Stimulated activated naive CD4-positive, alpha-beta T cell (primary cell): ENCODE results near the gene ADD1.
A peak's percentile ranks its signal among the peaks of the same experiment; 100 is the strongest.
"Not testable (repeated sequence)": the region's sequence is repeated elsewhere in the genome, so short reads cannot be mapped to it uniquely, and the experiment has no call there.

Experiments used
- DNase-seq, 6 experiments: peaks; one replicate each; lab custom pipeline; 2025; lab: John Stamatoyannopoulos, UW

ADD1 gene

GRCh38 chr4:2934077-2934812, 90.6 kb downstream of the ADD1 start:
- DNase-seq: peak; percentile 19 to 73 (median 66)

GRCh38 chr4:2934813-2935761, 91.4 kb downstream of the ADD1 start:
- DNase-seq: peak; percentile 86 to 96 (median 94)

GRCh38 chr4:2935762-2936743, 92.4 kb downstream of the ADD1 start:
- DNase-seq: no peak

- DNase-seq: no peak
Measured at GRCh38 chr4:2936773-2937145, 93.1 kb downstream of the ADD1 start.

GRCh38 chr4:2937146-2937857, 93.7 kb downstream of the ADD1 start:
- DNase-seq: no peak

GRCh38 chr4:2937986-2938385, 94.3 kb downstream of the ADD1 start:
- DNase-seq: no peak

- DNase-seq: not testable (repeated sequence)
Measured at GRCh38 chr4:2938411-2938810, 94.8 kb downstream of the ADD1 start.

GRCh38 chr4:2938906-2939305, 95.3 kb downstream of the ADD1 start:
- DNase-seq: no peak

- DNase-seq: no peak
Measured at GRCh38 chr4:2939383-2940243, 96.0 kb downstream of the ADD1 start.

GRCh38 chr4:2940267-2941137, 96.9 kb downstream of the ADD1 start:
- DNase-seq: no peak

- DNase-seq: no peak
Measured at GRCh38 chr4:2941138-2942036, 97.7 kb downstream of the ADD1 start.

GRCh38 chr4:2942037-2942531, 98.4 kb downstream of the ADD1 start:
- DNase-seq: no peak

GRCh38 chr4:2942532-2943363, 99.1 kb downstream of the ADD1 start:
- DNase-seq: no peak

GRCh38 chr4:2943364-2944090, 99.9 kb downstream of the ADD1 start:
- DNase-seq: no peak

GRCh38 chr4:2944091-2944482, 100.4 kb downstream of the ADD1 start:
- no peak for DNase-seq
